Stomach (tissue), 4 donors: ENCODE data around the gene FAIM2.

Experiments
- EP300 ChIP-seq: sonication (generic); formaldehyde crosslinking; IDR thresholded peaks from one replicate; pipeline ENCODE4 v1.6.1; 2017; ENCODE audit warnings: antibody characterized with exemption
- TF ChIP-seq, protein P1 (sequence below), 7 experiments: fragments of 450-650 bp in 4 of 7; fragments of 200-600 bp in 3 of 7; sonication (generic) in 3 of 7; IDR thresholded peaks; one replicate each; pipeline ENCODE4 v1.5.1; 2016 to 2019; ENCODE audit warnings: antibody characterized with exemption in 7 of 7, control low read depth in 2 of 7, mild to moderate bottlenecking in 1 of 7

DNA sequence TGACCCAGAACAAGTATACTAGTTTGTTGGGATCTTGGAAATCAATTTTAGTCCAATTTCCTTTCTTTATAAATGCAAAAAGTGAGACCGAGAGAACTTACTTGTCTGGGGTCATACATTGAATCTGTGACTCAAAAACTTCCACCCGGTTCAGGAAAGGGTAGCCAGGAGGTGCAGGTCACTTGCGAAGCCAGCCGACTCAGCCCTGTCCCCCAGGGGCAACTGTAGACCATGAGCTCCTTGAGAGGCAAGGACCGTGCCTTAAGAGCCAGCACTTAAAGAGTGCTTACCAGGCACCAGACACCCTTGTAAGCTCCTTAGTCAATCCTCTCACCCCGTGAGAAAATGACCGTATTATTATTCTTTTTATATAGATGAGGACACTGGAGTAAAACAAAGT, 60.3 kb downstream of the FAIM2 start:
- TF ChIP-seq, protein P1, sequence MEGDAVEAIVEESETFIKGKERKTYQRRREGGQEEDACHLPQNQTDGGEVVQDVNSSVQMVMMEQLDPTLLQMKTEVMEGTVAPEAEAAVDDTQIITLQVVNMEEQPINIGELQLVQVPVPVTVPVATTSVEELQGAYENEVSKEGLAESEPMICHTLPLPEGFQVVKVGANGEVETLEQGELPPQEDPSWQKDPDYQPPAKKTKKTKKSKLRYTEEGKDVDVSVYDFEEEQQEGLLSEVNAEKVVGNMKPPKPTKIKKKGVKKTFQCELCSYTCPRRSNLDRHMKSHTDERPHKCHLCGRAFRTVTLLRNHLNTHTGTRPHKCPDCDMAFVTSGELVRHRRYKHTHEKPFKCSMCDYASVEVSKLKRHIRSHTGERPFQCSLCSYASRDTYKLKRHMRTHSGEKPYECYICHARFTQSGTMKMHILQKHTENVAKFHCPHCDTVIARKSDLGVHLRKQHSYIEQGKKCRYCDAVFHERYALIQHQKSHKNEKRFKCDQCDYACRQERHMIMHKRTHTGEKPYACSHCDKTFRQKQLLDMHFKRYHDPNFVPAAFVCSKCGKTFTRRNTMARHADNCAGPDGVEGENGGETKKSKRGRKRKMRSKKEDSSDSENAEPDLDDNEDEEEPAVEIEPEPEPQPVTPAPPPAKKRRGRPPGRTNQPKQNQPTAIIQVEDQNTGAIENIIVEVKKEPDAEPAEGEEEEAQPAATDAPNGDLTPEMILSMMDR (IDR thresholded peaks at IDR 0.05) = no peak
- no peak for TF ChIP-seq EP300
